Fibroblast of villous mesenchyme (primary cell): Measurements from ENCODE around the gene KANSL2. TPM values are rescaled to one million over a fixed set of nuclear protein-coding genes. Genes with fewer than 3 reads are reported as not detected.
"Not testable (repeated sequence)": the region's sequence is repeated elsewhere in the genome, so short reads cannot be mapped to it uniquely, and the experiment has no call there.

Source experiments
- DNase-seq: peaks from one replicate; pipeline ENCODE4 v3.0.0-alpha.2; 2010; ENCODE audit warnings: low read depth
- H3K4me3 ChIP-seq: 2 replicates; pipeline ENCODE4 v1.5.1; 2011; ENCODE audit warnings: low read depth, mild to moderate bottlenecking, low read length
- total RNA-seq: library from RNA; depleted of rRNA; stranded (reverse); fragments of >200 nt; gene quantifications from 2 replicates; pipeline ENCODE4 v1.2.3, GENCODE V29; 2012
- TF ChIP-seq, protein P1 (sequence below): IDR thresholded peaks from 2 replicates; pipeline ENCODE4 v1.5.1; 2012; ENCODE audit warnings: low read depth, mild to moderate bottlenecking, low read length; ENCODE audit not compliant: insufficient read depth

KANSL2 gene
- total RNA-seq, 1 donor, result 60.5 TPM

GRCh38 chr12:48683534-48683933, 1.5 kb upstream of the KANSL2 start:
- TF ChIP-seq, protein P1, sequence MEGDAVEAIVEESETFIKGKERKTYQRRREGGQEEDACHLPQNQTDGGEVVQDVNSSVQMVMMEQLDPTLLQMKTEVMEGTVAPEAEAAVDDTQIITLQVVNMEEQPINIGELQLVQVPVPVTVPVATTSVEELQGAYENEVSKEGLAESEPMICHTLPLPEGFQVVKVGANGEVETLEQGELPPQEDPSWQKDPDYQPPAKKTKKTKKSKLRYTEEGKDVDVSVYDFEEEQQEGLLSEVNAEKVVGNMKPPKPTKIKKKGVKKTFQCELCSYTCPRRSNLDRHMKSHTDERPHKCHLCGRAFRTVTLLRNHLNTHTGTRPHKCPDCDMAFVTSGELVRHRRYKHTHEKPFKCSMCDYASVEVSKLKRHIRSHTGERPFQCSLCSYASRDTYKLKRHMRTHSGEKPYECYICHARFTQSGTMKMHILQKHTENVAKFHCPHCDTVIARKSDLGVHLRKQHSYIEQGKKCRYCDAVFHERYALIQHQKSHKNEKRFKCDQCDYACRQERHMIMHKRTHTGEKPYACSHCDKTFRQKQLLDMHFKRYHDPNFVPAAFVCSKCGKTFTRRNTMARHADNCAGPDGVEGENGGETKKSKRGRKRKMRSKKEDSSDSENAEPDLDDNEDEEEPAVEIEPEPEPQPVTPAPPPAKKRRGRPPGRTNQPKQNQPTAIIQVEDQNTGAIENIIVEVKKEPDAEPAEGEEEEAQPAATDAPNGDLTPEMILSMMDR, result no peak
- H3K4me3 ChIP-seq, result no peak overlapping the region
- DNase-seq, result no peak

DNA sequence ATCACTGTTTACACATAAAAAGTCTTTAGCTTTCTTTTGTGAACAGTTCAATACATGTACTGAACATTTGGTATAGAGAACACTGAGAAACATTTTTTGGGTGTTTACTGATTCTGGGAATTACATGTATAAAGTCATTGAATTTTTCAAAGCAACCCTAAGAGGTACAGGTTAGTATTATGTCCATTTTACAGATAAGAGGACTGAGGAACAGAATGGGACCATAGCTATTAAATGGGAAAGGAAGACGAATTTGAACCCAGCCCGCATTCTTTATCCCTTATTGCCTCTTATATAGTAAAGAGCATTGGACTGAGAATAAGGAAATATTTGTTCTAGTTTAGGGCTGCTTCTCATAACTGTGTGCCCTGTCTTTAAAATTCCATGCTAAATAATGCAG, 889 bp upstream of the KANSL2 start:
- no peak for DNase-seq
- peak overlapping the region; percentile 81 for H3K4me3 ChIP-seq
- TF ChIP-seq, protein P1, result no peak

GRCh38 chr12:48682533-48682905, 481 bp upstream of the KANSL2 start:
- H3K4me3 ChIP-seq, result peak overlapping the region; percentile 81

DNA sequence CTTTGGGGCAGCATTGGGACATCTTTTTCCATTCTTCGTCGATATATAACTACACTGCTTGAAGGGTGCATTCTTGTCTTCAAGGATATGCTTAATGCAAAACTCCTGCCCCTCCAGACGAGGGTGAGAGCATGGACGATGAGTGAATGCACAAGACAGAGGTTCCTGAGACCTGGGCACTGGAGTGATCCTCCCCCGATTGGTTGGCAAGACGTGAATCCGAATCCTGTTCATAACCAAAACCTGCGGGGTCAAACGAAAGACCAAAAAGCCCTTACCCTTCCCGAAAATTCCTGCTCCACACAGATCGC, 684 bp downstream of the KANSL2 start:
- peak overlapping the region; percentile 81 for H3K4me3 ChIP-seq
- DNase-seq, result no peak
- TF ChIP-seq, protein P1, result no peak

More at GRCh38 chr12:48682533-48682905, 481 bp upstream of the KANSL2 start:
- not testable (repeated sequence) for DNase-seq

DNA sequence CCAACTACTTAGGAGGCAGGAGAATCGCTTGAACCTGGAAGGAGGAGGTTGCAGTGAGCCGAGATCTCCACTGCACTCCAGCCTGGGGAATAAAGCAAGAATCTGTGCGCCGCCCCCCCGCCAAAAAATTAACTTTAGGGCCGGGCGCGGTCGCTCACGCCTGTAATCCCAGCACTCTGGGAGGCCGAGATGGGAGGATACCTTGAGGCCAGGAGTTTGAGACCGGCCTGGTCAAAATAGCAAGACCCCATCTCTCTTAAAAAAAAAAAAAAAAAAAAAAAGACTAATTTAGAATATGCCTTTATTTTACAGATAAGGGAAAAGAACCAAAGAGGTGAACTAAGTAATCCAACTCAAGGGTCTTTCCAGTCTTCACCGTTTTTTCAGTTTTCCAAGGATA, 1.2 kb downstream of the KANSL2 start:
- no peak for DNase-seq
- peak overlapping the region; percentile 81 for H3K4me3 ChIP-seq
- TF ChIP-seq, protein P1, result no peak

GRCh38 chr12:48678551-48679185, 3.4 kb downstream of the KANSL2 start:
- DNase-seq, result no peak
- H3K4me3 ChIP-seq, result peak overlapping the region; percentile 5
- TF ChIP-seq, protein P1, result no peak

GRCh38 chr12:48671231-48671856, 10.7 kb downstream of the KANSL2 start:
- TF ChIP-seq, protein P1, result no peak
- H3K4me3 ChIP-seq, result no peak overlapping the region
- DNase-seq, result no peak
